Lung (tissue), 12 donors: ENCODE data around the gene APRT. TPM values are rescaled to one million over a fixed set of nuclear protein-coding genes. Genes with fewer than 3 reads are reported as not detected.

Experiments
- ATAC-seq: fragments of 200-7000 bp; cut with Tn5 transposase; one replicate; pipeline ENCODE4 v1.9.1; 2020; ENCODE audit warnings: moderate number of reproducible peaks; ENCODE audit not compliant: insufficient read depth, low FRiP score
- DNase-seq, 3 donors: peaks; one replicate each; pipeline ENCODE4 v3.0.0-alpha.2; 2013 to 2017
- H3K27ac ChIP-seq, 2 donors: one replicate each; pipeline ENCODE4 v1.5.1; 2013; ENCODE audit warnings: mild to moderate bottlenecking in 2 of 2, moderate library complexity in 2 of 2, control low read depth in 1 of 2, inconsistent platforms in 1 of 2, low read depth in 1 of 2, low read length in 1 of 2
- H3K27me3 ChIP-seq, 3 donors: one replicate each; pipeline ENCODE4 v1.5.1; 2013; ENCODE audit warnings: low read length in 2 of 3; ENCODE audit not compliant: control insufficient read depth in 3 of 3, insufficient read depth in 3 of 3
- H3K36me3 ChIP-seq, 4 donors: one replicate each; pipeline ENCODE4 v1.5.1; 2013; ENCODE audit warnings: low read length in 4 of 4, mild to moderate bottlenecking in 1 of 4, moderate library complexity in 1 of 4; ENCODE audit not compliant: control insufficient read depth in 4 of 4, insufficient read depth in 4 of 4
- H3K4me1 ChIP-seq, 5 donors: one replicate each; pipeline ENCODE4 v1.5.1; 2013; ENCODE audit warnings: low read length in 5 of 5, mild to moderate bottlenecking in 2 of 5, moderate library complexity in 1 of 5; ENCODE audit not compliant: control insufficient read depth in 5 of 5, insufficient read depth in 5 of 5
- H3K4me3 ChIP-seq: one replicate; pipeline ENCODE4 v1.5.1; 2013; ENCODE audit warnings: mild to moderate bottlenecking, control low read depth, moderate library complexity
- H3K9ac ChIP-seq, 2 donors: one replicate each; pipeline ENCODE4 v1.5.1; 2013; ENCODE audit warnings: low read length in 2 of 2, control low read depth in 1 of 2; ENCODE audit not compliant: insufficient read depth in 1 of 2
- H3K9me3 ChIP-seq, 4 donors: one replicate each; pipeline ENCODE4 v1.5.1; 2013; ENCODE audit warnings: low read length in 3 of 4, mild to moderate bottlenecking in 1 of 4, moderate library complexity in 1 of 4; ENCODE audit not compliant: control insufficient read depth in 4 of 4, insufficient read depth in 3 of 4
- CTCF ChIP-seq: IDR thresholded peaks from 2 replicates; pipeline ENCODE4 v1.5.1; 2012; ENCODE audit warnings: mild to moderate bottlenecking; ENCODE audit errors: control extremely low read depth, extremely low read depth
- WGBS, 2 donors: extraction: QIAGEN DNeasy Blood & Tissue Kit; methylation state at CpG; one replicate each; pipeline ENCODE4 v1.1.7; 2013; 5-methylcytosine and 5-hydroxymethylcytosine counted together
- polyA plus RNA-seq, 2 donors: library from polyadenylated mRNA; stranded (reverse); fragments of 200-250 nt; gene quantifications; one replicate each; pipeline ENCODE4 v1.2.1, GENCODE V29; 2013
- total RNA-seq, 2 donors: library from RNA; depleted of rRNA in 1 of 2; stranded (reverse); fragments of >200 nt in 1 of 2; gene quantifications; one replicate each; pipeline ENCODE4 v1.2.1, GENCODE V29; 2014 to 2021
- donor health status: control.
- donor health status: control.
- donor health status: Bipolar disorder and iron deficiency.
- donor health status: healthy.
- donor health status: DM: yes; HTN: yes; CAD: no.

The APRT gene
- total and polyA plus RNA-seq, 4 donors, result 44.2 to 260 (median 176) TPM

GRCh38 chr16:88784074-88784855, 27.5 kb downstream of the APRT start:
- Histone ChIP-seq H3K4me1 (peaks cover 0 to 27% (median 21%) of the 10 kb centered on the region in 5 donors), H3K4me3 (peak overlapping the region; percentile 81), H3K9ac (peak overlapping the region; percentile 5 to 12), H3K36me3 (peaks cover 0 to 2% (median 0%) of the 10 kb centered on the region in 4 donors), H3K27ac (peak overlapping the region; percentile 79 to 96), H3K9me3 (no peaks in the 10 kb centered on the region), H3K27me3 (no peaks in the 10 kb centered on the region)
- no peak for TF ChIP-seq CTCF
- peak; percentile 86 to 91 (median 87) for DNase-seq
- WGBS, 2 donors, result 1% methylated on average over 62 to 74 of the region's 74 CpGs
- peak; percentile 56 for ATAC-seq

- Histone ChIP-seq H3K9ac (peak overlapping the region in 1 of 2 donors; percentile 12), H3K9me3 (no peaks in the 10 kb centered on the region), H3K4me3 (peak overlapping the region; percentile 81), H3K4me1 (peaks cover 0 to 33% (median 21%) of the 10 kb centered on the region in 5 donors), H3K27me3 (no peaks in the 10 kb centered on the region), H3K27ac (peak overlapping the region; percentile 56 to 96), H3K36me3 (peaks cover 0 to 4% (median 0%) of the 10 kb centered on the region in 4 donors)
- 9 to 20% methylated on average over 27 of the region's 27 CpGs for WGBS, 2 donors
- DNase-seq, result peak in 2 of 3 donors; percentile 43 to 60
- no peak for TF ChIP-seq CTCF
- peak; percentile 14 for ATAC-seq
Observed at GRCh38 chr16:88783391-88784073, 28.2 kb downstream of the APRT start.

- peak overlapping the region in 1 of 2 donors; percentile 96 for H3K27ac ChIP-seq
- no peak for TF ChIP-seq CTCF
- 48 to 52% methylated on average over 16 of the region's 16 CpGs for WGBS, 2 donors
- H3K9ac ChIP-seq, result peak overlapping the region in 1 of 2 donors; percentile 12
- no peaks in the 10 kb centered on the region for H3K27me3 ChIP-seq
- peaks cover 0 to 37% (median 22%) of the 10 kb centered on the region in 5 donors for H3K4me1 ChIP-seq
- H3K4me3 ChIP-seq, result no peak overlapping the region
- ATAC-seq, result no peak
- H3K36me3 ChIP-seq, result peaks cover 0 to 7% (median 0%) of the 10 kb centered on the region in 4 donors
- no peak for DNase-seq
- no peaks in the 10 kb centered on the region for H3K9me3 ChIP-seq
Observed at GRCh38 chr16:88782454-88783390, 29.0 kb downstream of the APRT start.
